GM19193 (cell line): ENCODE results near the gene EHD2.

Source experiments
- POLR2A ChIP-seq: IDR thresholded peaks from 4 replicates; pipeline ENCODE4 v1.6.1; 2011; ENCODE audit not compliant: insufficient read depth, insufficient read length; ENCODE audit errors: extremely low read depth

EHD2 gene

GRCh38 chr19:47713046-47714021 lies at the start of gene EHD2:
EHD2 (plus strand) TSS chr19:47713422; CDS start chr19:47716613, 3,191 bp downstream.
- TF ChIP-seq POLR2A = no peak

GRCh38 chr19:47663435-47663910 lies 49.7 kb upstream of the EHD2 start:
- TF ChIP-seq POLR2A = no peak

- TF ChIP-seq POLR2A = no peak
Observed at GRCh38 chr19:47663911-47664771, 49.1 kb upstream of the EHD2 start.

GRCh38 chr19:47670736-47671135 lies 42.5 kb upstream of the EHD2 start:
- TF ChIP-seq POLR2A = no peak

GRCh38 chr19:47671499-47671898 lies 41.7 kb upstream of the EHD2 start:
- TF ChIP-seq POLR2A = no peak

- TF ChIP-seq POLR2A = no peak
Observed at GRCh38 chr19:47673426-47673825, 39.8 kb upstream of the EHD2 start.

GRCh38 chr19:47674548-47674947 lies 38.7 kb upstream of the EHD2 start:
- TF ChIP-seq POLR2A = no peak

GRCh38 chr19:47675271-47675670 lies 38.0 kb upstream of the EHD2 start:
- TF ChIP-seq POLR2A = no peak

GRCh38 chr19:47675859-47676258 lies 37.4 kb upstream of the EHD2 start:
- no peak for TF ChIP-seq POLR2A

GRCh38 chr19:47676811-47677210 lies 36.4 kb upstream of the EHD2 start:
- no peak for TF ChIP-seq POLR2A

GRCh38 chr19:47679251-47679900 lies 33.8 kb upstream of the EHD2 start:
- no peak for TF ChIP-seq POLR2A

- TF ChIP-seq POLR2A = no peak
Observed at GRCh38 chr19:47679922-47680857, 33.0 kb upstream of the EHD2 start.

GRCh38 chr19:47680858-47681332 lies 32.3 kb upstream of the EHD2 start:
- no peak for TF ChIP-seq POLR2A

GRCh38 chr19:47681388-47681787 lies 31.8 kb upstream of the EHD2 start:
- no peak for TF ChIP-seq POLR2A
